HG03159 (cell line): ENCODE data around the gene ATP10B.
"Not testable (repeated sequence)": the region's sequence is repeated elsewhere in the genome, so short reads cannot be mapped to it uniquely, and the experiment has no call there.

Source experiments
- ATAC-seq: cut with Tn5 transposase; IDR thresholded peaks from one replicate; pipeline ENCODE4 v1.9.1; 2021; ENCODE audit warnings: mild to moderate bottlenecking, moderate library complexity; ENCODE audit not compliant: unreplicated experiment

Gene ATP10B

GRCh38 chr5:160824301-160825001 lies 27.6 kb downstream of the ATP10B start:
- ATAC-seq, result no peak

- ATAC-seq, result not testable (repeated sequence)
Observed at GRCh38 chr5:160812996-160813395, 39.0 kb downstream of the ATP10B start.

GRCh38 chr5:160805376-160805775 lies 46.6 kb downstream of the ATP10B start:
- no peak for ATAC-seq

- no peak for ATAC-seq
Observed at GRCh38 chr5:160802592-160802991, 49.4 kb downstream of the ATP10B start.

GRCh38 chr5:160800375-160801275 lies 51.4 kb downstream of the ATP10B start:
- no peak for ATAC-seq

- peak; percentile 67 for ATAC-seq
Observed at GRCh38 chr5:160799184-160799583, 52.8 kb downstream of the ATP10B start.

GRCh38 chr5:160797020-160797419 lies 55.0 kb downstream of the ATP10B start:
- ATAC-seq, result no peak

- no peak for ATAC-seq
Observed at GRCh38 chr5:160793530-160793899, 58.5 kb downstream of the ATP10B start.

GRCh38 chr5:160792732-160793529 lies 59.1 kb downstream of the ATP10B start:
- no peak for ATAC-seq

GRCh38 chr5:160792281-160792680 lies 59.7 kb downstream of the ATP10B start:
- no peak for ATAC-seq

- ATAC-seq, result no peak
Observed at GRCh38 chr5:160789219-160789859, 62.7 kb downstream of the ATP10B start.

GRCh38 chr5:160788102-160788660 lies 63.8 kb downstream of the ATP10B start:
- ATAC-seq, result no peak

GRCh38 chr5:160787240-160787639 lies 64.8 kb downstream of the ATP10B start:
- peak; percentile 60 for ATAC-seq

- no peak for ATAC-seq
Observed at GRCh38 chr5:160774666-160775315, 77.2 kb downstream of the ATP10B start.

- ATAC-seq, result no peak
Observed at GRCh38 chr5:160773646-160774410, 78.2 kb downstream of the ATP10B start.

- ATAC-seq, result no peak
Observed at GRCh38 chr5:160772854-160773253, 79.2 kb downstream of the ATP10B start.

- ATAC-seq, result no peak
Observed at GRCh38 chr5:160770718-160771117, 81.3 kb downstream of the ATP10B start.

GRCh38 chr5:160769301-160769700 lies 82.7 kb downstream of the ATP10B start:
- no peak for ATAC-seq

GRCh38 chr5:160767062-160767461 lies 84.9 kb downstream of the ATP10B start:
- ATAC-seq, result no peak
